Measurements from ENCODE around the gene ATXN8OS.
"Not testable (repeated sequence)": the region's sequence is repeated elsewhere in the genome, so short reads cannot be mapped to it uniquely, and the experiment has no call there.

The ATXN8OS gene

GRCh38 chr13:70107498-70108281 lies at the start of gene ATXN8OS:
TSS of gene ATXN8OS (plus strand) at chr13:70107826.
- FAIRE-seq (no peak), DNase-seq (ENCODE audit: insufficient read length, low spot score) (no peak)

GRCh38 chr13:70080012-70080411 lies 27.6 kb upstream of the ATXN8OS start:
- DNase-seq (ENCODE audit: insufficient read length, low spot score) (no peak), FAIRE-seq (no peak)

GRCh38 chr13:70087247-70087646 lies 20.4 kb upstream of the ATXN8OS start:
- DNase-seq (ENCODE audit: insufficient read length, low spot score) (no peak), FAIRE-seq (no peak)

GRCh38 chr13:70088926-70089325 lies 18.7 kb upstream of the ATXN8OS start:
- DNase-seq (ENCODE audit: insufficient read length, low spot score) (no peak), FAIRE-seq (no peak)

GRCh38 chr13:70090036-70090723 lies 17.4 kb upstream of the ATXN8OS start:
- DNase-seq (ENCODE audit: insufficient read length, low spot score) (no peak), FAIRE-seq (no peak)

- DNase-seq (ENCODE audit: insufficient read length, low spot score), result no peak
- no peak for FAIRE-seq
Observed at GRCh38 chr13:70098669-70099068, 9.0 kb upstream of the ATXN8OS start.

- DNase-seq (ENCODE audit: insufficient read length, low spot score), result no peak
- no peak for FAIRE-seq
Observed at GRCh38 chr13:70104481-70104880, 3.1 kb upstream of the ATXN8OS start.

GRCh38 chr13:70107125-70107497 lies 515 bp upstream of the ATXN8OS start:
- DNase-seq (ENCODE audit: insufficient read length, low spot score) (no peak), FAIRE-seq (no peak)

GRCh38 chr13:70108356-70109105 lies 905 bp downstream of the ATXN8OS start, which contains the start of gene KLHL1:
TSS of gene KLHL1 (minus strand) at chr13:70108452. CDS start at chr13:70107699, 753 bp downstream.
- no peak for FAIRE-seq

GRCh38 chr13:70117338-70117905 lies 9.8 kb downstream of the ATXN8OS start:
- FAIRE-seq (no peak), DNase-seq (ENCODE audit: insufficient read length, low spot score) (no peak)

More at GRCh38 chr13:70108356-70109105, 905 bp downstream of the ATXN8OS start, which contains the start of gene KLHL1:
- DNase-seq (ENCODE audit: insufficient read length, low spot score), result no peak

- no peak for FAIRE-seq
- no peak for DNase-seq (ENCODE audit: insufficient read length, low spot score)
Observed at GRCh38 chr13:70125693-70126092, 18.1 kb downstream of the ATXN8OS start.

GRCh38 chr13:70128098-70128497 lies 20.5 kb downstream of the ATXN8OS start:
- no peak for DNase-seq (ENCODE audit: insufficient read length, low spot score)
- no peak for FAIRE-seq

GRCh38 chr13:70142658-70143057 lies 35.0 kb downstream of the ATXN8OS start:
- not testable (repeated sequence) for FAIRE-seq; DNase-seq (ENCODE audit: insufficient read length, low spot score)

GRCh38 chr13:70162141-70162540 lies 54.5 kb downstream of the ATXN8OS start:
- no peak for FAIRE-seq
- no peak for DNase-seq (ENCODE audit: insufficient read length, low spot score)

GRCh38 chr13:70170689-70171088 lies 63.1 kb downstream of the ATXN8OS start:
- DNase-seq (ENCODE audit: insufficient read length, low spot score) (no peak), FAIRE-seq (no peak)

GRCh38 chr13:70171151-70171550 lies 63.5 kb downstream of the ATXN8OS start:
- FAIRE-seq (no peak), DNase-seq (ENCODE audit: insufficient read length, low spot score) (no peak)

- DNase-seq (ENCODE audit: insufficient read length, low spot score) (no peak), FAIRE-seq (no peak)
Observed at GRCh38 chr13:70172946-70173597, 65.4 kb downstream of the ATXN8OS start.

GRCh38 chr13:70173598-70173959 lies 66.0 kb downstream of the ATXN8OS start:
- DNase-seq (ENCODE audit: insufficient read length, low spot score) (no peak), FAIRE-seq (no peak)

- no peak for FAIRE-seq
- DNase-seq (ENCODE audit: insufficient read length, low spot score), result no peak
Observed at GRCh38 chr13:70178346-70178745, 70.7 kb downstream of the ATXN8OS start.

All from GM19239 (cell line).